ENCODE results near the gene TMEM145.
"Not testable (repeated sequence)": the region's sequence is repeated elsewhere in the genome, so short reads cannot be mapped to it uniquely, and the experiment has no call there.

Gene TMEM145

GRCh38 chr19:42335374-42335936 lies 22.3 kb downstream of the TMEM145 start:
- Histone ChIP-seq H3K9ac (ENCODE audit: low read length) (no peak overlapping the region), H4K20me1 (ENCODE audit: insufficient read depth, low read length) (no peaks in the 10 kb centered on the region), H3K4me2 (ENCODE audit: low read length) (no peak overlapping the region), H3K36me3 (ENCODE audit: insufficient read depth, low read length) (peaks cover 6% of the 10 kb centered on the region), H2AFZ (ENCODE audit: low read length) (no peak overlapping the region), H3K9me2 (ENCODE audit: low read depth, low read length) (no peaks in the 10 kb centered on the region), H3K79me2 (ENCODE audit: insufficient read depth, low read length) (no peaks in the 10 kb centered on the region), H3K9me3 (ENCODE audit: low read length) (no peaks in the 10 kb centered on the region), H3F3A (ENCODE audit: insufficient read depth, low read length) (no peaks in the 10 kb centered on the region), H3K4me1 (ENCODE audit: insufficient read depth, low read length, severe bottlenecking) (no peaks in the 10 kb centered on the region), H3K27ac (ENCODE audit: low read depth, low read length, poor library complexity, severe bottlenecking) (no peak overlapping the region), H3K4me3 (ENCODE audit: low read depth, low read length, poor library complexity, severe bottlenecking) (no peak overlapping the region), H3K27me3 (ENCODE audit: insufficient read depth, low read length) (no peaks in the 10 kb centered on the region)
- TF ChIP-seq CTCF (IDR thresholded peaks at IDR 0.05; ENCODE audit: low read length) (no peak), EZH2 (IDR thresholded peaks at IDR 0.05; ENCODE audit: borderline replicate concordance, low read length) (no peak)

GRCh38 chr19:42335971-42336370 lies 22.9 kb downstream of the TMEM145 start:
- no peaks in the 10 kb centered on the region for H3K4me1 ChIP-seq (ENCODE audit: insufficient read depth, low read length, severe bottlenecking)
- H3K79me2 ChIP-seq (ENCODE audit: insufficient read depth, low read length), result no peaks in the 10 kb centered on the region
- peaks cover 6% of the 10 kb centered on the region for H3K36me3 ChIP-seq (ENCODE audit: insufficient read depth, low read length)
- no peak overlapping the region for H3K27ac ChIP-seq (ENCODE audit: low read depth, low read length, poor library complexity, severe bottlenecking)
- H3F3A ChIP-seq (ENCODE audit: insufficient read depth, low read length), result no peaks in the 10 kb centered on the region
- no peak overlapping the region for H3K4me2 ChIP-seq (ENCODE audit: low read length)
- H3K9me3 ChIP-seq (ENCODE audit: low read length), result no peaks in the 10 kb centered on the region
- no peaks in the 10 kb centered on the region for H4K20me1 ChIP-seq (ENCODE audit: insufficient read depth, low read length)
- H3K4me3 ChIP-seq (ENCODE audit: low read depth, low read length, poor library complexity, severe bottlenecking), result no peak overlapping the region
- H3K9me2 ChIP-seq (ENCODE audit: low read depth, low read length), result no peaks in the 10 kb centered on the region
- no peaks in the 10 kb centered on the region for H3K27me3 ChIP-seq (ENCODE audit: insufficient read depth, low read length)
- no peak overlapping the region for H3K9ac ChIP-seq (ENCODE audit: low read length)
- no peak overlapping the region for H2AFZ ChIP-seq (ENCODE audit: low read length)
- TF ChIP-seq EZH2 (IDR thresholded peaks at IDR 0.05; ENCODE audit: borderline replicate concordance, low read length) (no peak), CTCF (IDR thresholded peaks at IDR 0.05; ENCODE audit: low read length) (no peak)

GRCh38 chr19:42339126-42339860 lies 26.2 kb downstream of the TMEM145 start:
- not testable (repeated sequence) for H3K27ac ChIP-seq (ENCODE audit: low read depth, low read length, poor library complexity, severe bottlenecking); H3K4me2 ChIP-seq (ENCODE audit: low read length); H3K4me3 ChIP-seq (ENCODE audit: low read depth, low read length, poor library complexity, severe bottlenecking); H3K9ac ChIP-seq (ENCODE audit: low read length); H2AFZ ChIP-seq (ENCODE audit: low read length); H3K4me1 ChIP-seq (ENCODE audit: insufficient read depth, low read length, severe bottlenecking); H3K9me3 ChIP-seq (ENCODE audit: low read length); H3K36me3 ChIP-seq (ENCODE audit: insufficient read depth, low read length); H3F3A ChIP-seq (ENCODE audit: insufficient read depth, low read length); H3K9me2 ChIP-seq (ENCODE audit: low read depth, low read length); H3K27me3 ChIP-seq (ENCODE audit: insufficient read depth, low read length); H3K79me2 ChIP-seq (ENCODE audit: insufficient read depth, low read length); H4K20me1 ChIP-seq (ENCODE audit: insufficient read depth, low read length)

GRCh38 chr19:42339922-42340321 lies 26.8 kb downstream of the TMEM145 start:
- not testable (repeated sequence) for H3K4me3 ChIP-seq (ENCODE audit: low read depth, low read length, poor library complexity, severe bottlenecking); H3K9ac ChIP-seq (ENCODE audit: low read length); H4K20me1 ChIP-seq (ENCODE audit: insufficient read depth, low read length); H3K4me2 ChIP-seq (ENCODE audit: low read length); H3F3A ChIP-seq (ENCODE audit: insufficient read depth, low read length); H3K27me3 ChIP-seq (ENCODE audit: insufficient read depth, low read length); H3K4me1 ChIP-seq (ENCODE audit: insufficient read depth, low read length, severe bottlenecking); H3K79me2 ChIP-seq (ENCODE audit: insufficient read depth, low read length); H2AFZ ChIP-seq (ENCODE audit: low read length); H3K9me3 ChIP-seq (ENCODE audit: low read length); H3K36me3 ChIP-seq (ENCODE audit: insufficient read depth, low read length); H3K9me2 ChIP-seq (ENCODE audit: low read depth, low read length); H3K27ac ChIP-seq (ENCODE audit: low read depth, low read length, poor library complexity, severe bottlenecking)

All from OCI-LY1 (cell line).